SK-N-MC (cell line): ENCODE results near the gene TMEM238L.

Experiments
- EZH2 ChIP-seq: fragments of 200-600 bp; sonication (generic); IDR thresholded peaks from one replicate; pipeline ENCODE4 v1.6.1; 2017; ENCODE audit warnings: antibody characterized with exemption
- FOXP2 ChIP-seq: optimal IDR thresholded peaks from 2 replicates; pipeline ENCODE3; 2011; ENCODE audit warnings: mild to moderate bottlenecking, moderate library complexity; ENCODE audit not compliant: insufficient read depth; ENCODE audit errors: extremely low read length, control extremely low read depth
- POLR2AphosphoS5 ChIP-seq: IDR thresholded peaks from 2 replicates; pipeline ENCODE4 v1.6.1; 2012; ENCODE audit warnings: mild to moderate bottlenecking, low read depth, low read length, borderline replicate concordance

DNA sequence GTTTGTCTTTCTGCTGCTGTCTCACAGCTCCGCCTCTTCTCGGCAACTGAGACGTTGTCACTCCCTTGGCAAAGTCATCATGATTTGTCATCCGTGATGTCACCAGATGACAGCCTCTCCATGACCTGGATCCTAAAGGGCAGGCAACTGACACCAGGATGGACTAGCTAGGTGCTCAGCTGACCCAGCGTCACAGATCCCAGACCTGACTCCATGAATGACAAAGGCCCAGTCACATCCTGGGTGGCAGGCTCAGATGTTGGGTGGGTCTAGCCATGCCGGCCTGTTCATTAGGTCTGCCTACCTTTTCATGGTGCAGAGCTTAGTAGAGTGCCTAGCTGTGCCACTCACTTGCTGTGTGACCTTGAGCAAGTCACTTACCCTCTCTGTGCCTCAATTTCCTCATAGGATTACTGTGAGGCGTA, 3.8 kb upstream of the TMEM238L start:
- TF ChIP-seq POLR2AphosphoS5 (no peak), EZH2 (no peak), FOXP2 (no peak)
